Aorta (tissue), 5 donors: Measurements from ENCODE around the gene TBC1D2. TPM values are rescaled to one million over a fixed set of nuclear protein-coding genes. Genes with fewer than 3 reads are reported as not detected.

Source experiments
- ATAC-seq: fragments of 200-7000 bp; cut with Tn5 transposase; one replicate; pipeline ENCODE4 v1.9.1; 2022; ENCODE audit warnings: moderate library complexity; ENCODE audit not compliant: low FRiP score
- DNase-seq, 2 donors: peaks; one replicate each; pipeline ENCODE4 v3.0.0-alpha.2; 2020
- H3K27ac ChIP-seq, 2 donors: one replicate each; pipeline ENCODE4 v1.5.1; 2013; ENCODE audit warnings: low read length in 2 of 2, mild to moderate bottlenecking in 2 of 2, moderate library complexity in 2 of 2, control low read depth in 1 of 2, inconsistent platforms in 1 of 2, low read depth in 1 of 2
- H3K27me3 ChIP-seq, 2 donors: one replicate each; pipeline ENCODE4 v1.6.1; 2013; ENCODE audit warnings: control low read depth in 1 of 2, low read length in 1 of 2, mild to moderate bottlenecking in 1 of 2, moderate library complexity in 1 of 2; ENCODE audit not compliant: insufficient read depth in 2 of 2, control insufficient read depth in 1 of 2
- H3K36me3 ChIP-seq, 2 donors: one replicate each; pipeline ENCODE4 v1.6.1; 2013; ENCODE audit warnings: control low read depth in 1 of 2, low read length in 1 of 2, mild to moderate bottlenecking in 1 of 2; ENCODE audit not compliant: insufficient read depth in 2 of 2, control insufficient read depth in 1 of 2
- H3K4me1 ChIP-seq, 2 donors: one replicate each; pipeline ENCODE4 v1.6.1; 2013; ENCODE audit warnings: low read length in 2 of 2, control low read depth in 1 of 2, mild to moderate bottlenecking in 1 of 2, moderate library complexity in 1 of 2; ENCODE audit not compliant: insufficient read depth in 2 of 2, control insufficient read depth in 1 of 2
- H3K4me3 ChIP-seq, 2 donors: one replicate each; pipeline ENCODE4 v1.5.1; 2013; ENCODE audit warnings: low read length in 2 of 2, control low read depth in 1 of 2, mild to moderate bottlenecking in 1 of 2
- H3K9me3 ChIP-seq: one replicate; pipeline ENCODE4 v1.6.1; 2013; ENCODE audit warnings: mild to moderate bottlenecking, low read length; ENCODE audit not compliant: control insufficient read depth
- WGBS, 2 donors: extraction: QIAGEN DNeasy Blood & Tissue Kit; methylation state at CpG; one replicate each; pipeline ENCODE4 v1.1.7; 2013; 5-methylcytosine and 5-hydroxymethylcytosine counted together
- intact Hi-C, 2 donors: fragments of 100-400 bp; cut with DNase I; formaldehyde crosslinking; loops; one replicate each; pipeline versions ENCODE4 v1.14.2 to v1.15.0; 2022
- polyA plus RNA-seq, 2 donors: library from polyadenylated mRNA; stranded (reverse); fragments of 200-250 nt; gene quantifications; one replicate each; pipeline ENCODE4 v1.2.3, GENCODE V29; 2013
- total RNA-seq, 2 donors: library from RNA; stranded (reverse); fragmentation: NEBNext Ultra II Directional; extraction: Animal tissue kit (Norgen Biotek cat#: 25700); gene quantifications; one replicate each; pipeline ENCODE4 v1.2.1, GENCODE V29; 2021
- donor health status: healthy with polysubstance abuse.
- donor health status: Bipolar disorder and iron deficiency.
- donor health status: DM: no; HTN: no; CAD: no.
- donor health status: DM: no; HTN: no; CAD: no.
- donor health status: DM: yes; HTN: yes; CAD: no.

Gene TBC1D2
- total and polyA plus RNA-seq, 4 donors: 6.0 to 12.4 (median 8.4) TPM

- peak in 1 of 2 donors; percentile 22 for DNase-seq
- Histone ChIP-seq H3K4me1 (no peaks in the 10 kb centered on the region), H3K36me3 (peaks cover 0 to 2% of the 10 kb centered on the region in 2 donors), H3K9me3 (no peaks in the 10 kb centered on the region), H3K27ac (no peak overlapping the region), H3K4me3 (no peak overlapping the region), H3K27me3 (no peaks in the 10 kb centered on the region)
- WGBS, 2 donors: 88 to 90% methylated on average over 8 of the region's 8 CpGs
- intact Hi-C loops: no loop called here
- ATAC-seq: peak; percentile 33
These were observed 13.8 kb downstream of the TBC1D2 start for GRCh38 chr9:98241357-98242300.

GRCh38 chr9:98240475-98240874 is 15.0 kb downstream of the TBC1D2 start:
- DNase-seq: peak; percentile 6 to 9
- no peak overlapping the region for H3K27ac ChIP-seq
- intact Hi-C loops: no loop called here
- H3K9me3 ChIP-seq: no peaks in the 10 kb centered on the region
- no peak overlapping the region for H3K4me3 ChIP-seq
- 95 to 98% methylated on average over 3 of the region's 3 CpGs for WGBS, 2 donors
- no peaks in the 10 kb centered on the region for H3K27me3 ChIP-seq
- peaks cover 0 to 2% of the 10 kb centered on the region in 2 donors for H3K36me3 ChIP-seq
- ATAC-seq: no peak
- H3K4me1 ChIP-seq: no peaks in the 10 kb centered on the region

GRCh38 chr9:98236901-98237487 is 18.5 kb downstream of the TBC1D2 start:
- H3K27me3 ChIP-seq: no peaks in the 10 kb centered on the region
- DNase-seq: peak; percentile 9 to 47
- 87 to 89% methylated on average over 8 of the region's 8 CpGs for WGBS, 2 donors
- no peak for ATAC-seq
- no peaks in the 10 kb centered on the region for H3K9me3 ChIP-seq
- H3K36me3 ChIP-seq: no peaks in the 10 kb centered on the region
- intact Hi-C loops: no loop called here
- H3K27ac ChIP-seq: no peak overlapping the region
- H3K4me1 ChIP-seq: no peaks in the 10 kb centered on the region
- H3K4me3 ChIP-seq: no peak overlapping the region

GRCh38 chr9:98235126-98235525 is 20.3 kb downstream of the TBC1D2 start:
- H3K27me3 ChIP-seq: no peaks in the 10 kb centered on the region
- H3K9me3 ChIP-seq: no peaks in the 10 kb centered on the region
- intact Hi-C loops: no loop called here
- no peak overlapping the region for H3K27ac ChIP-seq
- no peak for ATAC-seq
- H3K4me3 ChIP-seq: no peak overlapping the region
- DNase-seq: no peak
- no peaks in the 10 kb centered on the region for H3K4me1 ChIP-seq
- WGBS, 2 donors: 91 to 92% methylated on average over 9 of the region's 9 CpGs
- H3K36me3 ChIP-seq: no peaks in the 10 kb centered on the region

GRCh38 chr9:98234245-98234825 is 21.1 kb downstream of the TBC1D2 start:
- Histone ChIP-seq H3K27ac (no peak overlapping the region), H3K9me3 (no peaks in the 10 kb centered on the region), H3K27me3 (no peaks in the 10 kb centered on the region), H3K4me3 (no peak overlapping the region), H3K4me1 (no peaks in the 10 kb centered on the region), H3K36me3 (no peaks in the 10 kb centered on the region)
- intact Hi-C loops: no loop called here
- ATAC-seq (no peak), DNase-seq (peak; percentile 21 to 36)
- 85 to 88% methylated on average over 9 of the region's 9 CpGs for WGBS, 2 donors

- Histone ChIP-seq H3K9me3 (no peaks in the 10 kb centered on the region), H3K4me1 (no peaks in the 10 kb centered on the region), H3K4me3 (no peak overlapping the region), H3K27me3 (no peaks in the 10 kb centered on the region), H3K36me3 (peaks cover 0 to 2% of the 10 kb centered on the region in 2 donors), H3K27ac (no peak overlapping the region)
- 95 to 97% methylated on average over 5 of the region's 5 CpGs for WGBS, 2 donors
- no peak for ATAC-seq
- intact Hi-C loops: no loop called here
- DNase-seq: peak; percentile 3 to 24
These were observed 22.5 kb downstream of the TBC1D2 start for GRCh38 chr9:98232926-98233325.

- Histone ChIP-seq H3K27ac (no peak overlapping the region), H3K4me1 (no peaks in the 10 kb centered on the region), H3K27me3 (no peaks in the 10 kb centered on the region), H3K36me3 (peaks cover 0 to 2% of the 10 kb centered on the region in 2 donors), H3K4me3 (no peak overlapping the region), H3K9me3 (no peaks in the 10 kb centered on the region)
- DNase-seq (peak; percentile 11 to 28), ATAC-seq (no peak)
- 52 to 60% methylated on average over 6 of the region's 6 CpGs for WGBS, 2 donors
- intact Hi-C loops: no loop called here
These were observed 23.5 kb downstream of the TBC1D2 start for GRCh38 chr9:98231770-98232478.

GRCh38 chr9:98230789-98231188 is 24.7 kb downstream of the TBC1D2 start:
- WGBS, 2 donors: 91 to 93% methylated on average over 6 of the region's 6 CpGs
- no peak for ATAC-seq
- no peaks in the 10 kb centered on the region for H3K27me3 ChIP-seq
- no peaks in the 10 kb centered on the region for H3K9me3 ChIP-seq
- no peak overlapping the region for H3K27ac ChIP-seq
- DNase-seq: no peak
- H3K4me3 ChIP-seq: no peak overlapping the region
- peaks cover 0 to 4% of the 10 kb centered on the region in 2 donors for H3K36me3 ChIP-seq
- no peaks in the 10 kb centered on the region for H3K4me1 ChIP-seq
- intact Hi-C loops: no loop called here
